ENCODE results near the gene TNPO2. TPM values are rescaled to one million over a fixed set of nuclear protein-coding genes. Genes with fewer than 3 reads are reported as not detected.

Gene TNPO2
- 152 and 153 TPM in 2 replicates for total RNA-seq

GRCh38 chr19:12723641-12724426 lies at the start of gene TNPO2:
TSS of gene TNPO2 (minus strand) at chr19:12723932. CDS start at chr19:12720977, 2,955 bp downstream.
- Mint-ChIP-seq H3K27me3 (ENCODE audit: insufficient read depth) (no peaks in the 10 kb centered on the region), H3K4me3 (peak within 1 kb of the TSS; percentile 99), H3K27ac (peak within 1 kb of the TSS; percentile 98), H3K36me3 (ENCODE audit: low read depth) (peaks cover 37% of the 10 kb centered on the region), H3K4me1 (ENCODE audit: low read depth) (peaks cover 43% of the 10 kb centered on the region), H3K9me3 (no peaks in the 10 kb centered on the region)
- intact Hi-C loops (cut with micrococcal nuclease): loop anchor here (1.0 to 5.0 kb wide), 4 partner anchors 9 to 112 kb away; partner anchors contain the start of genes HOOK2, JUNB, ZNF490 and ZNF791
- DNase-seq (ENCODE audit: low spot score): peak; percentile 65

DNA sequence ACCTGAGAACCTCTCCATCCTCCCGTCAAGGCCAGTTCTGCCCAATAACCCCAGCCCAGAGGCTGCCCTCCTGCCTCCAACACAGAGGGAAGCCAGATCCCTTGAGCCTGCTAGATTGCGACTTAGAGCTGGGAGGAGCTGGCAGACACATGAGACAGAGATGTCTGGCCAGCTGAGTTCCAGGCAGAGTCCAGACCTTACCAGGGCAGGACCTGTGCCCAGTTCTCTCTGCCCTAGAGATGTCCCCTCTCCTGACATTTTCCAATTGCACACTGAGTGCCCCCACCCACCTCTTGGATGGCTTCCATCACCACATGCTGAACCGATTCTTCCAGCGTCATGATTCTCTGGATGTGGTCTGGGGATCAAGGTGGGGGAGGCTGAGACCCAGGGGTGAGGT lies 48.6 kb upstream of the TNPO2 start:
- Mint-ChIP-seq H3K4me1 (ENCODE audit: low read depth) (peaks cover 10% of the 10 kb centered on the region), H3K27ac (no peak overlapping the region), H3K4me3 (no peak overlapping the region), H3K9me3 (no peaks in the 10 kb centered on the region), H3K36me3 (ENCODE audit: low read depth) (peaks cover 2% of the 10 kb centered on the region), H3K27me3 (ENCODE audit: insufficient read depth) (no peaks in the 10 kb centered on the region)
- intact Hi-C loops (cut with micrococcal nuclease): no loop called here
- DNase-seq (ENCODE audit: low spot score): no peak

DNA sequence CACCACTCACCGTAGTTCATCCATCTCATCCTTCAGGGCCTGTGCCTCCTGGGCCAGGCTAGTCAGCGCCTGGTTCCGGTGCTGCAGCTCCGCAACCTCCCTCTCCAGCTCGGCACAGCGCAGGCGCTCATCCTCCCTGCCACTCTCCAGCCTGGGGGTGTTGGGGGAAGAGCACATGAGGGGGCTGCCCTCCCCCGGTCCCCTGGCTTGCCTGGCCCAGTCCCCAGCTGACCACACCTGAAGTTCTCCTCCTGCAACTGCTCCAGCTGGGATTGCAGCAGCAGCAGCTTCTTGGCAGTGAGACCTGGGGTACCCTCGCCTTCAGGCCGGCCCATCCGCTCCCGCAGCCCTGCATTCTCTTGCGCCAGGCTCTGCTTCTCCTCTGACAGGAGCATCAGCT lies 47.2 kb upstream of the TNPO2 start:
- H3K9me3 Mint-ChIP-seq: no peaks in the 10 kb centered on the region
- intact Hi-C loops (cut with micrococcal nuclease): no loop called here

DNA sequence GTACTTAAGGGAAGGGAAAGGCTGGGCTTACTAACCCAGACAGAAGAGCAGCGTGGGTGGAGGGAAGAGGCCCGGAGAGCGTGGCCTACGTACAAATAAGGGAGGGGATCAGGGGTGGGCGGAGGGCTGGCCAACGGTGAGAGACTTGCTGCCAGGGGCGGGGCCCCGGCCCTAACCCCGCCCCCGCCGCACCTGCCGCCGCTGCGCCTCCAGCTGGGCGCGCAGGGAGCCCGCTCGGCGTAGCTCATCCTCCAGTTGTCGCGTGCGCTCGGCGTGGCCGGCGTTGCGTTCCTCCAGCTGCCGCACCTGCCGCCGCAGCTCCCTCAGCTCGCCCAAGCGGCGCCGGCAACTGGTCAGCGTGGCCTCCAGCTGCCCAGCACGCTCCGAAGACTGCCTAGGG lies 46.0 kb upstream of the TNPO2 start:
- Mint-ChIP-seq H3K36me3 (ENCODE audit: low read depth) (peaks cover 2% of the 10 kb centered on the region), H3K27ac (no peak overlapping the region), H3K4me3 (no peak overlapping the region), H3K9me3 (no peaks in the 10 kb centered on the region), H3K27me3 (ENCODE audit: insufficient read depth) (no peaks in the 10 kb centered on the region), H3K4me1 (ENCODE audit: low read depth) (peaks cover 8% of the 10 kb centered on the region)
- intact Hi-C loops (cut with micrococcal nuclease): no loop called here
- peak; percentile 26 for DNase-seq (ENCODE audit: low spot score)

More for the DNA sequence above, 47.2 kb upstream of the TNPO2 start:
- H3K4me3 Mint-ChIP-seq: no peak overlapping the region
- no peak for DNase-seq (ENCODE audit: low spot score)
- H3K36me3 Mint-ChIP-seq (ENCODE audit: low read depth): peaks cover 2% of the 10 kb centered on the region
- H3K4me1 Mint-ChIP-seq (ENCODE audit: low read depth): peaks cover 8% of the 10 kb centered on the region
- no peaks in the 10 kb centered on the region for H3K27me3 Mint-ChIP-seq (ENCODE audit: insufficient read depth)
- H3K27ac Mint-ChIP-seq: no peak overlapping the region

GRCh38 chr19:12767666-12768065 lies 43.9 kb upstream of the TNPO2 start:
- Mint-ChIP-seq H3K27me3 (ENCODE audit: insufficient read depth) (no peaks in the 10 kb centered on the region), H3K4me3 (no peak overlapping the region), H3K4me1 (ENCODE audit: low read depth) (no peaks in the 10 kb centered on the region), H3K9me3 (no peaks in the 10 kb centered on the region), H3K36me3 (ENCODE audit: low read depth) (peaks cover 2% of the 10 kb centered on the region), H3K27ac (no peak overlapping the region)
- intact Hi-C loops (cut with micrococcal nuclease): no loop called here
- DNase-seq (ENCODE audit: low spot score): no peak

DNA sequence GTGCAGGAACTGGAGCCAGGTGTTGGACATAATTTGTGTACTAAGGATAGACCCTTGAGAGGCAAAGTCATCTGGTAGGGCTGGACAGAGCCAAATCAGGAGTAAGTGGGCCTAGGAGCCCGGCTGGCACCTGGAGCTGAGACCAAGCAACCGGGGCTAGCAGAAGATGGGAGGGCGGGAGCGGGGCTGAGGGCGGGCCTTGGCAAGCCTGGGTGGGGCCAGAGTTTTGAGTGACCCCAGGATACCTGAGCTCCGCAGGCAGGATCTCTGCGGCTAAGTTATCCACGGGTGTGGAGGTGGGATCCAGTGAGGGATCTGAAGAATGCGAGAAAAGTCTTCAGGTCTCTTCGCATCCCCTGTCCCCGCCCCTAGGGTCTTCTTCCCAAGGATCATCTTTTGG lies 43.4 kb upstream of the TNPO2 start:
- DNase-seq (ENCODE audit: low spot score): no peak
- Mint-ChIP-seq H3K4me1 (ENCODE audit: low read depth) (no peaks in the 10 kb centered on the region), H3K27ac (no peak overlapping the region), H3K4me3 (no peak overlapping the region), H3K36me3 (ENCODE audit: low read depth) (peaks cover 2% of the 10 kb centered on the region), H3K27me3 (ENCODE audit: insufficient read depth) (no peaks in the 10 kb centered on the region), H3K9me3 (no peaks in the 10 kb centered on the region)
- intact Hi-C loops (cut with micrococcal nuclease): no loop called here

DNA sequence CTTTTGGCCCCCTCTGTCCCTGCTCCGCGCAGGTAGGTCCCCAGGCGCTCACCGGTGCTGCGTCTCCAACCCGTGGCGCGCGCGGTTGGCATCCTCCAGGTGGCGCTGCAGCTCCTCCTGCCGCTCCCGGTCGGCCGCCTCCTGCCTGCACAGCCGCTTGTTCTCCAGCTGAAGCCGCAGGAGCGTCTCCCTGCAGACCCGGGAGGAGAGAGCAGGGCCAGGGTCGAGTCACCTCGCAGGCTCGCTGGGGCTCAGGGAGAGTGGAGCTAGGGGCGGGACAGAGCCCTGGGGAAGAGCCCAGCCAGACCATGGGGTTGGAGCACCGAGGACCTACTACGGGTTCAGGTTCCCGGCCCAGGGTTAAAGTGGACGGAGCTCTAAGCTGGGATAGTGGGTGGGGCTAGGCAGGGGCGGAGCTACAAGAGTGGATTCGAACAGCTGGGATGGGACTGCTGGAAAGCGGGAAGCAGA lies 42.4 kb upstream of the TNPO2 start:
- peak overlapping the region; percentile 51 for H3K4me3 Mint-ChIP-seq
- DNase-seq (ENCODE audit: low spot score): peak; percentile 78
- no peaks in the 10 kb centered on the region for H3K9me3 Mint-ChIP-seq
- peaks cover 2% of the 10 kb centered on the region for H3K36me3 Mint-ChIP-seq (ENCODE audit: low read depth)
- intact Hi-C loops (cut with micrococcal nuclease): loop anchor here (1.0 kb wide), 3 partner anchors 9 to 81 kb away; partner anchors contain the start of gene HOOK2
- no peaks in the 10 kb centered on the region for H3K4me1 Mint-ChIP-seq (ENCODE audit: low read depth)
- H3K27ac Mint-ChIP-seq: no peak overlapping the region
- no peaks in the 10 kb centered on the region for H3K27me3 Mint-ChIP-seq (ENCODE audit: insufficient read depth)

GRCh38 chr19:12764698-12765097 lies 41.0 kb upstream of the TNPO2 start:
- H3K27me3 Mint-ChIP-seq (ENCODE audit: insufficient read depth): peaks cover 3% of the 10 kb centered on the region
- no peak overlapping the region for H3K4me3 Mint-ChIP-seq
- intact Hi-C loops (cut with micrococcal nuclease): no loop called here
- H3K9me3 Mint-ChIP-seq: no peaks in the 10 kb centered on the region
- H3K4me1 Mint-ChIP-seq (ENCODE audit: low read depth): no peaks in the 10 kb centered on the region
- no peak for DNase-seq (ENCODE audit: low spot score)
- H3K27ac Mint-ChIP-seq: no peak overlapping the region
- no peaks in the 10 kb centered on the region for H3K36me3 Mint-ChIP-seq (ENCODE audit: low read depth)

DNA sequence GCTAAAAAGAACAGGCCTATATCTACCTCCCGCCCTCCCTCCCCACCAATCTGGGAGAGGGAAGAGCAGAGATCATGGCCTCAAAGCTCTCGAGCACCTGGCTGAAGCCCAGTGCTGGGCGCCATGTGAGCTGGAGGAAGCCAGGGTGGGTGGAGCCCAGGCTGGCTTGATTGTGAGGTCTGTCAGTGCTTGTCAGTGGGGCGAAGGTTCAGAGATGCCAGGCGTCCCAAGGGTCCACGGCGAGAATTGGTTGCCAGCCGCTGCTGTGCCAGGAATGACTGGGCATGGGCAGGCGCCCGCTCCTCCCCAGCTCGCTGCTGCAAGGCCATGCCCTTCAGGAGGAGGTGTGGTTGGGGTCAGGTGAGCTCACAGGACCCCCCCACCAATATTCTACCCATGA lies 39.4 kb upstream of the TNPO2 start:
- Mint-ChIP-seq H3K4me1 (ENCODE audit: low read depth) (no peaks in the 10 kb centered on the region), H3K27me3 (ENCODE audit: insufficient read depth) (peaks cover 8% of the 10 kb centered on the region), H3K4me3 (no peak overlapping the region), H3K9me3 (no peaks in the 10 kb centered on the region), H3K36me3 (ENCODE audit: low read depth) (no peaks in the 10 kb centered on the region), H3K27ac (no peak overlapping the region)
- no peak for DNase-seq (ENCODE audit: low spot score)
- intact Hi-C loops (cut with micrococcal nuclease): no loop called here

DNA sequence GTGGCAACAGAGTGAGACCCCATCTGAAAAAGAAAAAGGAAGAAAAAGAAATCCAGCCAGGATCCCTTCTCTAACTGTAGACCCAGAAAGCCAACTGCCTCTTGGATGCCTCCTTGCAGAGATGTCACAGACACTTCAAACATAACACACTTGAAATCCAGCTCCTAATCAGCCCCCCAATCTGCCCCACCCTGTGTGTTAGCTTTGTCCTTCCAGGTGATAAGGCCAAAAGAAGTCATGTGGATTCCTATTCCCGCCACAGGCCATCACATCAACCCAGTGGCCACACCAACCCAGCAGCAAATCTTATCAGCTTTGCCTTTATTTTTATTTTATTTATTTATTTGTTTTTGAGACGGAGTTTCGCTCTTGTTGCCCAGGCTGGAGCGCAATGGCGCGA lies 36.0 kb upstream of the TNPO2 start:
- Mint-ChIP-seq H3K27ac (no peak overlapping the region), H3K4me3 (no peak overlapping the region), H3K9me3 (no peaks in the 10 kb centered on the region), H3K36me3 (ENCODE audit: low read depth) (no peaks in the 10 kb centered on the region), H3K4me1 (ENCODE audit: low read depth) (peaks cover 5% of the 10 kb centered on the region), H3K27me3 (ENCODE audit: insufficient read depth) (peaks cover 8% of the 10 kb centered on the region)
- intact Hi-C loops (cut with micrococcal nuclease): loop anchor here (1.0 kb wide), 2 partner anchors 37 to 88 kb away; no protein-coding TSS in a partner anchor
- DNase-seq (ENCODE audit: low spot score): no peak

GRCh38 chr19:12757544-12758274 lies 34.0 kb upstream of the TNPO2 start:
- peak overlapping the region; percentile 53 for H3K4me3 Mint-ChIP-seq
- DNase-seq (ENCODE audit: low spot score): peak; percentile 68
- peaks cover 8% of the 10 kb centered on the region for H3K27me3 Mint-ChIP-seq (ENCODE audit: insufficient read depth)
- intact Hi-C loops (cut with micrococcal nuclease): loop anchor here (1.0 kb wide), 3 partner anchors 24 to 193 kb away; no protein-coding TSS in a partner anchor
- H3K4me1 Mint-ChIP-seq (ENCODE audit: low read depth): peaks cover 5% of the 10 kb centered on the region
- no peaks in the 10 kb centered on the region for H3K9me3 Mint-ChIP-seq
- no peaks in the 10 kb centered on the region for H3K36me3 Mint-ChIP-seq (ENCODE audit: low read depth)
- no peak overlapping the region for H3K27ac Mint-ChIP-seq

DNA sequence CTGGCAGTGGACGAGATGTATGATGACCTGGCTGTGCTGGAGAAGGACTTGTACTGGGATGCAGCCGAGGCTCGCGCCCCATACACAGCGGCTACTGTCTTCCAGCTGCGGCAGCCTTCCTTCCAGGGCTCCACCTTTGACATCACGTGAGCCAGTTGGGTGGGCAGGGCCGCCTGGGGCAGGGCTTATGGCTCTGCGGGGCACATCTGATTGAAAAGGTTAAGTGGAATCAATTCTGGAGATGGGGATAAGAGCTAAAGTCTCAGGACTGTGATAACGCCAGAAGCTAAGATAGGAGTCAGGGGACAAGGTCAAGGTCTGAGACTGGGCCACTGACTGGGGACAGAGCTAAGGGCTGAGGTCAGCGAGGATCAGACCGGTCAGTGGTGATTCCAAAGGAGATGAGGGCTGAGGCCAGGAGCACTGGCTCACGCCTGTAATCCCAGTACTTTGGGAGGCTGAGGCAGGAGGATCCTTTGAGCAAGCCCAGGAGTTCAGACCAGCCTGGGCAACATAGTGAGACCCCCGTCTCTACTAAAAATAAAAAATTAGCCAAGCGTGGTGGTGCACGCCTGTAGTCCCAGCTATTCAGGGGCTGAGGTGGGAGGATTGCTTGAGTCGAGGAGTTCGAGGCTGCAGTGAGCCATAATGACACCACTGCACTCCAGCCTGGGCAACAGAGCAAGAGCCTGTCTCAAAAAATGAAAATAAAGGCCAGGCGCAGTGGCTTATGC lies 32.6 kb upstream of the TNPO2 start:
- intact Hi-C loops (cut with micrococcal nuclease): no loop called here
- peak overlapping the region; percentile 22 for H3K4me3 Mint-ChIP-seq
- no peaks in the 10 kb centered on the region for H3K9me3 Mint-ChIP-seq
- no peak overlapping the region for H3K27ac Mint-ChIP-seq
- peaks cover 5% of the 10 kb centered on the region for H3K4me1 Mint-ChIP-seq (ENCODE audit: low read depth)
- DNase-seq (ENCODE audit: low spot score): no peak
- peaks cover 10% of the 10 kb centered on the region for H3K27me3 Mint-ChIP-seq (ENCODE audit: insufficient read depth)
- H3K36me3 Mint-ChIP-seq (ENCODE audit: low read depth): no peaks in the 10 kb centered on the region

Data from activated T-helper 1 cell treated with anti-CD3 and anti-CD28 coated beads, Interleukin-12 subunit alpha, Interleukin-12 subunit beta, Interleukin-2, Interleukin-4 antibody, amounts not matched to agents 30 ng/mL and 10 ng/mL and 1 ng/mL, durations not matched to agents 14 hours and 24 hours and 36 hours (primary cell).